Hepatocyte (in vitro differentiated cells): ENCODE data around the gene PSMA6. TPM values are rescaled to one million over a fixed set of nuclear protein-coding genes. Genes with fewer than 3 reads are reported as not detected.

Source experiments
- DNase-seq: peaks from one replicate; pipeline ENCODE4 v3.0.0-alpha.2; 2016; ENCODE audit warnings: low spot score
- H2AFZ ChIP-seq: fragments of 200-600 bp; sonication (generic); 2 replicates; pipeline ENCODE4 v1.6.0; 2016; ENCODE audit warnings: antibody characterized with exemption, mild to moderate bottlenecking
- H3K27ac ChIP-seq: fragments of 200-600 bp; sonication (generic); 2 replicates; pipeline ENCODE4 v1.5.1; 2016; ENCODE audit warnings: mild to moderate bottlenecking
- H3K27me3 ChIP-seq: fragments of 200-600 bp; sonication (generic); 2 replicates; pipeline ENCODE4 v1.6.1; 2016
- H3K36me3 ChIP-seq: fragments of 200-600 bp; sonication (generic); replicated peaks from 2 replicates; pipeline ENCODE4 v1.5.1; 2016; ENCODE audit warnings: low read depth; ENCODE audit not compliant: insufficient read depth
- H3K4me1 ChIP-seq: fragments of 200-600 bp; sonication (generic); 2 replicates; pipeline ENCODE4 v1.5.1; 2016; ENCODE audit warnings: mild to moderate bottlenecking, moderate library complexity; ENCODE audit not compliant: insufficient read depth
- H3K4me2 ChIP-seq: fragments of 200-600 bp; sonication (generic); 2 replicates; pipeline ENCODE4 v1.6.0; 2016
- H3K4me3 ChIP-seq: fragments of 200-600 bp; sonication (generic); 2 replicates; pipeline ENCODE4 v1.5.1; 2016; ENCODE audit warnings: mild to moderate bottlenecking
- H3K79me2 ChIP-seq: fragments of 200-600 bp; sonication (generic); 2 replicates; pipeline ENCODE4 v1.6.0; 2017; ENCODE audit warnings: mild to moderate bottlenecking
- H3K9me2 ChIP-seq: fragments of 200-600 bp; sonication (generic); replicated peaks from 2 replicates; pipeline ENCODE4 v1.6.0; 2017; ENCODE audit warnings: mild to moderate bottlenecking; ENCODE audit not compliant: insufficient read depth
- H3K9me3 ChIP-seq: fragments of 200-600 bp; sonication (generic); 2 replicates; pipeline ENCODE4 v1.5.1; 2016; ENCODE audit warnings: low read depth, mild to moderate bottlenecking
- H4K20me1 ChIP-seq: fragments of 200-600 bp; sonication (generic); 2 replicates; pipeline ENCODE4 v1.6.0; 2016; ENCODE audit warnings: mild to moderate bottlenecking; ENCODE audit not compliant: insufficient read depth, poor library complexity, severe bottlenecking
- CTCF ChIP-seq: fragments of 200-600 bp; sonication (generic); IDR thresholded peaks from 2 replicates; pipeline ENCODE4 v1.5.1; 2016; ENCODE audit warnings: antibody characterized with exemption, mild to moderate bottlenecking; ENCODE audit not compliant: poor library complexity
- EZH2 ChIP-seq: fragments of 200-600 bp; sonication (generic); IDR thresholded peaks from 2 replicates; pipeline ENCODE4 v1.6.1; 2016; ENCODE audit warnings: antibody characterized with exemption, mild to moderate bottlenecking, borderline replicate concordance
- EZH2phosphoT487 ChIP-seq: fragments of 200-600 bp; sonication (generic); IDR thresholded peaks from one replicate; pipeline ENCODE4 v1.6.1; 2018; ENCODE audit warnings: antibody characterized with exemption, mild to moderate bottlenecking, low read depth, moderate library complexity; ENCODE audit not compliant: unreplicated experiment, severe bottlenecking
- WGBS: methylation state at CpG from one replicate; pipeline ENCODE4 v1.1.6; 2016; ENCODE audit warnings: low lambda C conversion rate; ENCODE audit errors: missing lambda C conversion rate; 5-methylcytosine and 5-hydroxymethylcytosine counted together
- polyA plus RNA-seq: library from polyadenylated mRNA; unstranded; fragments of >200 nt; fragmentation: Nextera tagmentation; extraction: Ambion mirVana; gene quantifications from 2 replicates; pipeline ENCODE4 v1.2.1, GENCODE V29; 2016
- total RNA-seq: library from RNA; depleted of rRNA; stranded (reverse); fragments of >200 nt; gene quantifications from 2 replicates; pipeline ENCODE4 v1.2.3, GENCODE V29; 2014

The PSMA6 gene
- total and polyA plus RNA-seq, 2 experiments from 2014 or later: 228 to 260 TPM

- WGBS: 91% methylated on average over 10 of the region's 10 CpGs
- TF ChIP-seq EZH2 (no peak), CTCF (no peak), EZH2phosphoT487 (no peak)
These were observed 45.4 kb downstream of the PSMA6 start for GRCh38 chr14:35337269-35338255.

GRCh38 chr14:35338731-35339405 lies 46.7 kb downstream of the PSMA6 start:
- peaks cover 52% of the 10 kb centered on the region for H3K4me1 ChIP-seq
- no peak for TF ChIP-seq EZH2
- TF ChIP-seq EZH2phosphoT487: no peak
- TF ChIP-seq CTCF: no peak
- no peak overlapping the region for H3K27ac ChIP-seq

More at GRCh38 chr14:35337269-35338255, 45.4 kb downstream of the PSMA6 start:
- Histone ChIP-seq H4K20me1 (no peaks in the 10 kb centered on the region), H3K27me3 (no peaks in the 10 kb centered on the region), H3K4me2 (no peak overlapping the region), H3K9me2 (no peaks in the 10 kb centered on the region), H3K4me1 (peaks cover 63% of the 10 kb centered on the region), H3K9me3 (no peaks in the 10 kb centered on the region), H3K36me3 (no peaks in the 10 kb centered on the region), H3K79me2 (no peaks in the 10 kb centered on the region), H3K27ac (peak overlapping the region; percentile 95), H2AFZ (peak overlapping the region; percentile 18), H3K4me3 (no peak overlapping the region)
- DNase-seq: peak; percentile 13

GRCh38 chr14:35339761-35340406 lies 47.7 kb downstream of the PSMA6 start:
- DNase-seq: no peak
- H3K36me3 ChIP-seq: no peaks in the 10 kb centered on the region
- peaks cover 44% of the 10 kb centered on the region for H3K4me1 ChIP-seq
- H3K9me2 ChIP-seq: no peaks in the 10 kb centered on the region
- H3K27ac ChIP-seq: no peak overlapping the region
- H2AFZ ChIP-seq: no peak overlapping the region
- no peaks in the 10 kb centered on the region for H3K27me3 ChIP-seq
- H3K4me2 ChIP-seq: no peak overlapping the region
- H3K4me3 ChIP-seq: no peak overlapping the region
- TF ChIP-seq CTCF (no peak), EZH2phosphoT487 (no peak), EZH2 (no peak)
- no peaks in the 10 kb centered on the region for H4K20me1 ChIP-seq
- H3K79me2 ChIP-seq: no peaks in the 10 kb centered on the region
- H3K9me3 ChIP-seq: no peaks in the 10 kb centered on the region
- 90% methylated on average over 12 of the region's 12 CpGs for WGBS

More at GRCh38 chr14:35338731-35339405, 46.7 kb downstream of the PSMA6 start:
- Histone ChIP-seq H4K20me1 (no peaks in the 10 kb centered on the region), H3K4me3 (no peak overlapping the region), H3K4me2 (no peak overlapping the region), H3K79me2 (no peaks in the 10 kb centered on the region), H3K9me3 (no peaks in the 10 kb centered on the region), H2AFZ (no peak overlapping the region), H3K27me3 (no peaks in the 10 kb centered on the region), H3K9me2 (no peaks in the 10 kb centered on the region), H3K36me3 (no peaks in the 10 kb centered on the region)
- DNase-seq: no peak
- 85% methylated on average over 16 of the region's 16 CpGs for WGBS
